BJ (cell line): Measurements from ENCODE around the gene ASB1. TPM values are rescaled to one million over a fixed set of nuclear protein-coding genes. Genes with fewer than 3 reads are reported as not detected.

Experiments
- CTCF ChIA-PET: fragments of 350-600 bp; formaldehyde crosslinking; extraction: SDS; loops from one replicate; lab custom pipeline; 2021; ENCODE audit warnings: antibody characterized with exemption, inconsistent platforms; lab: Yijun Ruan, JAX
- POLR2A ChIA-PET: fragments of 300-600 bp; sonication (Branson Sonifier 250); formaldehyde crosslinking; extraction: SDS; loops from one replicate; lab custom pipeline; 2021; ENCODE audit warnings: antibody characterized with exemption; lab: Charles Lee
- DNase-seq: peaks from one replicate; pipeline ENCODE4 v3.0.0-alpha.2; 2011; ENCODE audit warnings: low read depth
- H3K27me3 ChIP-seq: 2 replicates; pipeline ENCODE4 v1.6.0; 2011; ENCODE audit warnings: low read length; ENCODE audit not compliant: control insufficient read depth, insufficient read depth
- H3K36me3 ChIP-seq: 2 replicates; pipeline ENCODE4 v1.5.1; 2011; ENCODE audit warnings: low read length; ENCODE audit not compliant: control insufficient read depth, insufficient read depth
- H3K4me3 ChIP-seq: 2 replicates; pipeline ENCODE4 v1.5.1; 2011; ENCODE audit warnings: low read depth, mild to moderate bottlenecking, control low read depth, low read length
- CTCF ChIP-seq: IDR thresholded peaks from 2 replicates; pipeline ENCODE4 v1.5.1; 2011; ENCODE audit warnings: low read depth, mild to moderate bottlenecking, control low read depth, inconsistent platforms, low read length, moderate library complexity; ENCODE audit not compliant: insufficient read depth
- polyA plus RNA-seq: library from polyadenylated mRNA; depleted of rRNA; stranded (reverse); fragments of >200 nt; gene quantifications from 2 replicates; pipeline ENCODE4 v1.2.3, GENCODE V29; 2011

Gene ASB1
- polyA plus RNA-seq, 1 experiment: 33.4 TPM

- no peaks in the 10 kb centered on the region for H3K27me3 ChIP-seq
- H3K4me3 ChIP-seq: no peak overlapping the region
- TF ChIP-seq CTCF: no peak
- POLR2A ChIA-PET: no interaction called here
- peaks cover 3% of the 10 kb centered on the region for H3K36me3 ChIP-seq
- no peak for DNase-seq
- CTCF ChIA-PET: no interaction called here
These were observed 29.4 kb upstream of the ASB1 start for GRCh38 chr2:238397356-238397755.

- Histone ChIP-seq H3K4me3 (no peak overlapping the region), H3K36me3 (peaks cover 3% of the 10 kb centered on the region), H3K27me3 (no peaks in the 10 kb centered on the region)
- TF ChIP-seq CTCF: no peak
- ChIA-PET CTCF (no interaction called here), POLR2A (no interaction called here)
- DNase-seq: no peak
These were observed 28.1 kb upstream of the ASB1 start for GRCh38 chr2:238398577-238398976.

- Histone ChIP-seq H3K4me3 (no peak overlapping the region), H3K27me3 (no peaks in the 10 kb centered on the region), H3K36me3 (peaks cover 3% of the 10 kb centered on the region)
- no peak for TF ChIP-seq CTCF
- no peak for DNase-seq
- POLR2A ChIA-PET: no interaction called here
- CTCF ChIA-PET: no interaction called here
These were observed 27.6 kb upstream of the ASB1 start for GRCh38 chr2:238399094-238399493.

- H3K27me3 ChIP-seq: no peaks in the 10 kb centered on the region
- TF ChIP-seq CTCF: no peak
- ChIA-PET CTCF (interaction anchor here (0.7 kb wide), 1 partner anchor 10 kb away, joined by 3 read pairs; no protein-coding TSS in a partner anchor), POLR2A (no interaction called here)
- H3K36me3 ChIP-seq: peaks cover 3% of the 10 kb centered on the region
- DNase-seq: no peak
- no peak overlapping the region for H3K4me3 ChIP-seq
These were observed 25.2 kb upstream of the ASB1 start for GRCh38 chr2:238401551-238401950.

GRCh38 chr2:238403632-238404405, 22.9 kb upstream of the ASB1 start:
- DNase-seq: no peak
- Histone ChIP-seq H3K4me3 (no peak overlapping the region), H3K27me3 (no peaks in the 10 kb centered on the region), H3K36me3 (peaks cover 3% of the 10 kb centered on the region)
- POLR2A ChIA-PET: no interaction called here
- CTCF ChIA-PET: no interaction called here
- TF ChIP-seq CTCF: no peak
